NCI-H345 treated with DMSO at 0.1 percent for 48 hours (cell line): Measurements from ENCODE around the gene PPIP5K1.
"Not testable (repeated sequence)": the region's sequence is repeated elsewhere in the genome, so short reads cannot be mapped to it uniquely, and the experiment has no call there.

ENCODE experiments used
- DNase-seq: peaks from one replicate; lab custom pipeline; 2025; ENCODE audit not compliant: unreplicated experiment; lab: John Stamatoyannopoulos, UW

PPIP5K1 gene

GRCh38 chr15:43547539-43547938, 42.5 kb downstream of the PPIP5K1 start:
- no peak for DNase-seq

- no peak for DNase-seq
These were observed 44.6 kb downstream of the PPIP5K1 start for GRCh38 chr15:43545426-43545825.

GRCh38 chr15:43544266-43544665, 45.7 kb downstream of the PPIP5K1 start:
- DNase-seq, result no peak

GRCh38 chr15:43541785-43542184, 48.2 kb downstream of the PPIP5K1 start:
- DNase-seq, result no peak

GRCh38 chr15:43538091-43538490, 51.9 kb downstream of the PPIP5K1 start:
- DNase-seq, result no peak

- no peak for DNase-seq
These were observed 55.1 kb downstream of the PPIP5K1 start for GRCh38 chr15:43534897-43535296.

- DNase-seq, result not testable (repeated sequence)
These were observed 57.2 kb downstream of the PPIP5K1 start for GRCh38 chr15:43532826-43533225.

- no peak for DNase-seq
These were observed 58.9 kb downstream of the PPIP5K1 start for GRCh38 chr15:43531018-43531670.

GRCh38 chr15:43529587-43530345, 60.2 kb downstream of the PPIP5K1 start:
- no peak for DNase-seq

- DNase-seq, result no peak
These were observed 60.9 kb downstream of the PPIP5K1 start for GRCh38 chr15:43529141-43529540.

- DNase-seq, result no peak
These were observed 61.4 kb downstream of the PPIP5K1 start for GRCh38 chr15:43528542-43529007.

GRCh38 chr15:43527802-43528541, 62.0 kb downstream of the PPIP5K1 start:
- no peak for DNase-seq

- no peak for DNase-seq
These were observed 62.8 kb downstream of the PPIP5K1 start for GRCh38 chr15:43527016-43527801.

- no peak for DNase-seq
These were observed 63.6 kb downstream of the PPIP5K1 start for GRCh38 chr15:43526261-43526930.

GRCh38 chr15:43525131-43525530, 64.9 kb downstream of the PPIP5K1 start:
- no peak for DNase-seq

- DNase-seq, result no peak
These were observed 65.7 kb downstream of the PPIP5K1 start for GRCh38 chr15:43524254-43524845.

- DNase-seq, result no peak
These were observed 66.4 kb downstream of the PPIP5K1 start for GRCh38 chr15:43523646-43524045.

GRCh38 chr15:43522247-43522646, 67.8 kb downstream of the PPIP5K1 start:
- DNase-seq, result no peak

- no peak for DNase-seq
These were observed 68.6 kb downstream of the PPIP5K1 start for GRCh38 chr15:43521419-43521818.

- DNase-seq, result no peak
These were observed 69.9 kb downstream of the PPIP5K1 start for GRCh38 chr15:43520138-43520537.
